Lung microvascular endothelial cell (primary cell): ENCODE results near the gene SHISAL1. TPM values are rescaled to one million over a fixed set of nuclear protein-coding genes. Genes with fewer than 3 reads are reported as not detected.
"Not testable (repeated sequence)": the region's sequence is repeated elsewhere in the genome, so short reads cannot be mapped to it uniquely, and the experiment has no call there.

Source experiments
- DNase-seq, 2 donors: peaks; one replicate each; pipeline versions ENCODE4 v3.0.0 to v3.0.0-alpha.2; 2010; ENCODE audit warnings: low read depth in 2 of 2
- total RNA-seq: library from RNA; depleted of rRNA; stranded (reverse); fragments of >200 nt; gene quantifications from 2 replicates; pipeline ENCODE4 v1.2.1, GENCODE V29; 2014

Gene SHISAL1
- total RNA-seq, 1 donor from 2014 or later, result under 0.01 TPM

DNA sequence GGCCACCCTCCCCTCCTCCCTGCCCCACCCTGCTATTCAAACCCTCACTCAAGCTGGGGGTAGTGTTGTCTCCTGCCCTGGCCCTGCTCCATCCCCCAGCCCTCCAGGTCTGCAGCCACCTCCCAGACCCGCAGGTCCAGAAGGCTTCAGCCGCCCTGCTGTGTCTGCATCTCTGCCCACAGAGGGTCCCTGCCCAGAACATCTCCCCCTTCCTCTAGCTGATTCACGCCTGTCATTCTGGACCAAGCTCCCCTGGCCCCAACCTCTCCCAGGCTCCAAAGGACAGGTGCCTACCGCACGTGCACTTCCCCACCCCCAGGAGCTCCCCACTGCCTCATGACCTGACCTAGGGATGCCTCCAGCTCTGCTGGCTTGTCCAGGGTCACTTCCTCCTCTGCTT lies 16.0 kb upstream of the SHISAL1 start:
- DNase-seq, result no peak

DNA sequence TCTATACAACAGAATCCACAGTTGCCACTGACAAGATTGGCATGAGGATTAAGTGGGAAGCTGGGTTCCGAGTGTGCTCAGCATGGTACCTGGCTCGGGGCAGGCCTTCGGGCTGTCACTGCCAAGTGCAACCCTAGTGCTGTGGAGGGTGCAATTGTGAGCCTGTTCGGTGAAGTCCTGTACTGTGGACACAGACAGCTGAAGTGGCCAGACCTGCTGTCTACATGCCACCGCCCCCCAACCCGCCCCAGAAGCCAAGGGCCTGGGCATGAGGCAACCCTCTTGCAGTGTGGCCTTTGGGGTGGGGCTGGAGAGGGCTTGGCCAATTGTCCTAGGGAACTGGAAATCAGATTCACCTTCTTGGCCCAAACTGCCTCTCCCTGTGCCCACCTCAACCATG lies 15.6 kb upstream of the SHISAL1 start:
- no peak for DNase-seq

DNA sequence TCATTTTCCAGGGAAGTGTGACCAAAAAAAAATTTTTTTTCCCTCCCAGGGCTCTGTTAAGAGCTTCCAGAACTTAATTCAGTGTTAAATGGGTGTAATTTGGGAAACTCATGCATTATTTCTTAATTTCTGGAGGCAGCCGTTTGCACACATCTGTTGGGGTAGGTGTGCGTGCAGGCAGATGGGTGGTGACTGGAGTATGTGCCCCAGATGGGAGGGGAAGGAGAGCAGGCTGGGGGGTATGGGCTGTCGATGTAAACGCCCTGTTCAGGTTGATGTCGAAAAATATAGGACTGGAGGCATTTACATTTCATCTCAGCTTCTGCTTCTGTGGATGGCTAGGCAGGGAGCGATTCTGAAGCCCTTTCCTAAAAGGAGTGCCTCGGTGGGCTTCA lies 13.7 kb upstream of the SHISAL1 start:
- no peak for DNase-seq

- peak; percentile 66 to 69 for DNase-seq
Observed at GRCh38 chr22:44325718-44326490, 13.2 kb upstream of the SHISAL1 start.

GRCh38 chr22:44323140-44323790 lies 10.5 kb upstream of the SHISAL1 start:
- DNase-seq, result not testable (repeated sequence)

DNA sequence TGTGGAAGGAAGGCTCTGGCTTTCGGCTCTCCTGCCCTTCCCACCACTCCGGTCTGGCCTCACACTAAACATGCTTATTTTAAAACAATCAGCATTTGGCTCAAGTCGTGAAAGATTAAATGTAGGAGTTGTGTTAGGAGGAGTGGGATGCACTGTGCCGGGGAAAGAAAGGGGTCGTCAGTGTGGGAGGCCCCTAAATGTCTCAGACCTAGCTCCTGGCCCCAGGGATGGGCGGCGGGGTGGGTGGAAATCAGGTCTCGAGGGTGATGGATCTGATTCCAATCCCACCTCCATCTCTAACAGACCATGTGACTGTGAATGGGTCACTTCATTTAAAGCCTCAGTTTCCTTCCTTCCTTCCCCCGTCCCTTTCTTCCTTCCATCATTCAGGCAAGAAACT lies 6.9 kb upstream of the SHISAL1 start:
- DNase-seq, result no peak

DNA sequence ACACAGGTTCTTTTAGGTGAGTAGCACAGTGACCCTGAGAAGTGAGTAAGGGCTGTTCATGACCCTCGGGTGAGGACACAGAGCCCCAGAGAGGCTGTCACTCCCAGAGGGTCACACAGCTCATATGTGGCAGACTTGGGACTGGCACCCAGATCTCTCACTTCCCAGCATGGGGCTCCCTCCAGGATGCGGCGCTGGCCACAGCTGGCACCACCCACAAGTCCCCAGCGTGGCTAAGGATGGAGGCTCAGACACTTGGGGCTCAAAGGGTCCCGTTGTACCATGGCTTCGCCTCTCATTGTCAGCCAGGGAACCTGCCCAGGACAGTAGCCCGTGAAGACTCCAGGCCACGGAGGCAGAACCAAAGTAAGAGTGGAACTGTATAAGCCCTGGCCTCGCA lies 6.0 kb upstream of the SHISAL1 start:
- no peak for DNase-seq

DNA sequence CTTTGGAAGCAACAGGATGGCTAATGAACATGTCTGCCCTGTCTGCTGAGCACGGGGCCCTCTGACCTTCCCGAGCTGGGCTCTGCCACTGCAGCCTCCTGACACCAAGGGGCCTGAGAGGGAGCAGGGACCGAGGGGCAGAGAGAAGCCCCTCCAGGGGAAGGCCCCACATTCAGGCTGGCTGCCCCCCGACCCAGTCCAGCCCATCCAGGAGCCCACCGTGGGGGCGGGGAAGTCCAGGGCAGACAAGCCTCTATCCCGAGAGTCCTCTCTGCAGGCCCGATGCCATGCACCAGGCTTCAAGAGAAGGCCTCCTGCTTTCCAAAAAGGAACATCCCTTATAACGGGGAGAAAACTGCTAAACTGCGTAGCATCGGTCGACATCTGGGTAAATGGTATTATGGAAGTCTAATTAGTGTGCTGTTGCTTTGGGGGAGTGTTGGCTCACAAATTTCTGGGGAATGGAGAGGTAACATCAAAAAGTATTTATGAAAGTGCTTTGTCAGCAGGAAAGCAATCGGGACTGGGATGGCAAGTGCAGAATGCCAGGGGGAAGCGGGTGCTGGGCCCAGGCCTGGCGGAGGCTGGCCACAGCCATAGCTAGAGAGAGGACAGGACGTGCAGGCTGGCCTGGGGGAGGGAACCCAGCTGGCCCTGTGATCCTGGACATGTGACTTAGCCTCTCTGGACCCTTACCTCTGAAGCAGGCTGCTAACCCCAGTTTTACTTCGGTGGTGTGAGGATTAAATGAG lies 5.3 kb upstream of the SHISAL1 start:
- no peak for DNase-seq

DNA sequence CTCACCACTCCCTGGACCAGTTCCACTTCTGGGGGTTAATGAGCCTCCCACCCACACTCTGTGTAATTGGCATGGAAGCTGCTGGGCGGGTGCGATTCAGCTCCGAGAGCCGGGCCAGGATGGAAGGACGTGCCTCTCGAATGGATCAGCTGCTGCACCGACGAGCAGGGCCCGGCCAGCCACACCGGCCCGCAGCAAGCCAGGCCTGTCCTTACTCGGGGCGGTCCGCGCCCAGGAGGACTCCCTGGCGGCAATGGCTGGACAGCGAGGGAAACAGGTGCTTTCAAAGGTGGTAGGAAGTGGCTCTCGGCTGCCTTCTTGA lies 4.3 kb upstream of the SHISAL1 start:
- DNase-seq, result no peak

DNA sequence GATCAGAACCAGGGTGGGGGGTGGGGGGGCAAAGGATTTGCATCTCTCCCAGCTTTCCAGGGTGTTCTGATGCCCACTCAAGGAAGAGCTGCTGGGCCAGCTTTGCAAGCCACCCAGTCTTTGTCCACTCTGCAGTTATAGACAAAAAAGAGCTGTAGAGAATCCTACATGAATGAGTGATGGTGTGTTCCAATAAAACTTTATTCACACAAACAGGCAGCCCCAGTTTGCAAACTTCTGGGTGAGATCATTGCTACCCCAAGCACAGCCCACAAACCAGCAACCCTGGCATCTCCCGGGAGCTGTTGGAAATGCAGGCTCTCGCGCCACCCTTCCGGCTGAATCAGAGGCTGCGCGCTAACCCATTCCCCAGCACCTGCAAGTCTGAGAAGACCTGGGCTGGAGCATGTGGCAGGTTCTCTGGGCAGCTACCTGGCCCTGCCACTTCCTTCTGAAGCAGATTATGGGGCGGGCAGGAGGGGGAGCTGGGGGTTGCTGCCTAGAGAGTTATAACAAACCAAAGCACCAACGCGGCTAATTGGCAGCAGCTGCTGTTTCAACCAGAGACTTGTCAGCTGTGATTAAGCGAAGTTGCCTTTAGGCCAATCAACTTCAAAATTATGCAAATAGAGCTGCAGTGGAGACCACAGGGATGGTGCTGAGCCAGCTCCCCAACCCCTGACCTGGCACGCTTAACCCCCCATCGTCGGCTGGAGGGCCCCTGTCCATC lies 3.8 kb upstream of the SHISAL1 start:
- no peak for DNase-seq

DNA sequence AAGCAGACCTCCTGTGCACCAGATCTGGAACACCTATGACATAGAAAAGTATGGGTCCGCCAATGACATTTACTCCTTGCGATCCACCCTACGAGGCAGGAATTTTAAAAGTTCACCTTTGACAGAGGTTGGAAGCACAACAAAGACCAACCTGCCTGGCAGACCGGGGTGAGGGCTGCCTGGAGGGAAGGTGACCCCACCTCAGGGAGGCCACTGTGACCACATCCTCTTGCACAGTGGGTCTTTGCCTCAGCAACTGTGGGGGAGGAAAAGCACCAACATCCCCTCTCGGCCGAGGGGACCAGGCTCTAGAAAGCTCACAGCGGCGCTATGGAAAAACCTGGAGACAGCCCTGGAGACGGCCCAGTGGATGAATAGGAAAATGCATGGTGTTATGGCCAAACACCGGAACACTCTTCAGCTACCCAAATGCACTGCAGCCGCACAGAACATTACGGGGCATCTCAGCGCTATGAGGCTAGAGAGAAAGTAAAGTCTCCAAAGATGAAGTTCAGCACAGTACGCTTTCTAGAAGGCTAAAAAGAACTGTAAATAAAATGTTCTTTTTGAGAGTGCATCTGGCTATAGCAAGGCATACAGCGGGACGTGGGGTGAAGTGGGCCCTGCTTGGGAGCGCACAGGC lies 1.8 kb upstream of the SHISAL1 start:
- DNase-seq, result no peak

- no peak for DNase-seq
Observed at GRCh38 chr22:44313385-44314006, 745 bp upstream of the SHISAL1 start.

DNA sequence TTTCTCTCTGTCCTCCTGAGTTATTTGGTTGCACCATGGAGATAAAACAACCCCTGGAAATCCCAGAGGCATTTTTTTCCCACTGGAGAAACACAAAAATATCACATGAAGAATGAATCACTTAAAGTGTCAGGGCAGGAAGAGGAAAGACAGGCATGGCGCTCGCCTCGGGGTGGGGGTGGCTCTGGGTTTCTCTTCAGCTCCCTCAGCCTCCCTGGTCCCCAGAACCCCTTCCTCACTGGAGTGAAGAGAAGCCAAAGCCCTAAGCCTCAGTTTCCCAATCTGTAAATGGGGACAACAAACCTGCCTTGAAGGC lies 938 bp downstream of the SHISAL1 start:
- peak; percentile 24 to 82 for DNase-seq

- DNase-seq, result no peak
Observed at GRCh38 chr22:44311104-44311854, 1.5 kb downstream of the SHISAL1 start.

DNA sequence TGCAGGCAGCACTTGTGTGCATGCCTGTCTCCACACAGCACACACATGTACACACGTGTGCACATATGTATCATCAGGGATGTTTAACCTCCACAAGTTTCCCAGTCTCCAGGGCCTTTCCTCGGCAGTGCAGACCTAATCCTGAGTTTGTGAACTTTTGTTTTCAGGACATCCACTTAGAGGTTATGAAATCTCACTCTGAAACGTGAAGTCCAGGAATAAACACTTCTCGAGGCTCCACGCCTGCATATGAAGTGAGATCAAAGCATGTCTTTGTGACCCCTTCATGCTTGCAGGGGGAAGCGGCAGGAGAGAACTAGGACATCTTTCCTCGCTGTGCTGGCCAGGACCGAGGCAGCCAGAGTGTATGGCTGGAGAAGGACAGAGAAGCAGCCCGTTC lies 3.1 kb downstream of the SHISAL1 start:
- no peak for DNase-seq

DNA sequence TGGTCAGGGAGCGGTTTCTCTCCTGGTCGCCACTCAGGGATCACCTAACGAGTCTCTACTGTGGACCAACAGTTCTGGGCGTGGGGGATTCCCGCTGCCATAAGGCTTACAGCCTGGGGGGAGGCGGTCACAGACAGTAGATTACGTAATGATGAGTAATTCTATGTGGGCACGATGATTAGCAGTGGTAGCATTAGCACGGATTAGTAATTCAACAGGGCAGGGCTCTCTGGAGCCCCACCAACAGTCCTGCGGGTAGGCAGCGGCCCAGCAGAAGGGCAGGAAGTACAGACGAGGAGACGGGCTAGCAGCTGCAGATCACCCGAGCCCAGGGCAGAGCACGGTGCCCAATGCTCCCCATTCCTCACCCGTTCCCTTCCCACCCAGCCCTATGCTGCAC lies 3.6 kb downstream of the SHISAL1 start:
- DNase-seq, result peak; percentile 42 to 93

GRCh38 chr22:44307509-44308169 lies 5.1 kb downstream of the SHISAL1 start:
- no peak for DNase-seq

GRCh38 chr22:44305888-44306287 lies 6.9 kb downstream of the SHISAL1 start:
- DNase-seq, result no peak

GRCh38 chr22:44305455-44305854 lies 7.3 kb downstream of the SHISAL1 start:
- no peak for DNase-seq

DNA sequence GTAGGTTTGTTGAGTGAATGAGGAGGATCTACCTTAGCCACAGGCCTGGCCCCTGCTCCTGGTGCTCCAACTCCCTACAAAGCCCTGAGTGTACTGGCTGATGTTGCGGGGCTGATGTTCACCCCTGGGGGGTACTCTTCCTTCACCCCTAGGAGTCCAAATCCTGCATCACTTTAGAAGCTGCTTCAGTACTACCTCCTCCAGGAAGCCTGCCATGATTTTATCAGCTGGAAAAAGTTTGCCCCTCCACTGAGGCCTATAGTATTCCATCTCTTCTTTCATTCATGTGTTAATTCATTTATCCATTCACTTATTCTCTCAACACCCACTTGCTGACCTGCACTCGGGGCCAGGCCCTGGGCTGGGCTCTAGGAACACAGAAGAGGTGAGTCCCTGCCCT lies 7.8 kb downstream of the SHISAL1 start:
- no peak for DNase-seq
